Activated T-helper 9 cell treated with anti-CD3 and anti-CD28 coated beads, Interleukin-2, amount 50 U/mL, for 16 hours (primary cell): ENCODE data around the gene CSNK2B.
A peak's percentile ranks its signal among the peaks of the same experiment; 100 is the strongest.

ENCODE experiments used
- DNase-seq: peaks from one replicate; pipeline ENCODE4 v3.0.0-alpha.2; 2020; ENCODE audit warnings: low read depth

CSNK2B gene

DNA sequence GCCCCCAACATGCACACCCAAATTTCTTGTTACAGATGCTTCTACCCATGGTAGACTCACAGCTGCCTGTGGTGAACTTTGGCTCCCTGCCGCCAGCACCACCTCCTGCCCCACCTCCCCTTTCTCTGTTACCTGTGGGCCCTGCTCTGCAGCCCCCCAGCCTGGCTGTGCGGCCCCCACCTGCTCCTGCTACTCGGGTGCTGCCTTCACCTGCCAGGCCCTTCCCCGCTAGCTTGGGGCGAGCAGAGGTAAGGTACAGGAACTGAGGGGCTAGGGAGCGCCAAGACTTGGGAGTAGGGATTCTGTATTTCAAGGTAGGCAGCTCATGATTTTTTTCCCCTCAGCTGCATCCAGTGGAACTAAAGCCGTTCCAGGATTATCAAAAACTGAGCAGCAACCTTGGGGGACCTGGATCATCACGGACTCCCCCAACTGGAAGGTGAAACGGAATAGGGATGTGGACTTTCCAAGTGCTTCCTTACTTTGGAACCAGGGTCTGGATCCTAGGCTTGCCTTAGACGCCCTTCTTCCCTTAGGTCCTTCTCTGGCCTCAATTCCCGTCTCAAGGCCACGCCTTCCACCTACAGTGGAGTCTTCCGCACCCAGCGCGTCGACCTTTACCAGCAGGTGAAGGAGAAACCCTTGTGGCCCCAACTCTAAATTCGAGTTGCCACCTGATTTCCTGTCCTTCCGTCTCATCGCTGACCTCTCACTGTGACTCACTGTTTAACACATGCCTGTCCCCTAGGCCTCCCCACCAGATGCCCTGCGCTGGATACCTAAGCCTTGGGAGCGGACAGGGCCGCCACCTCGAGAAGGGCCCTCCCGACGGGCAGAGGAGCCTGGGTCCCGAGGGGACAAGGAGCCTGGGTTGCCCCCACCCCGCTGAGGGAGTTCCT lies 28.9 kb upstream of the CSNK2B start:
- DNase-seq = no peak

DNA sequence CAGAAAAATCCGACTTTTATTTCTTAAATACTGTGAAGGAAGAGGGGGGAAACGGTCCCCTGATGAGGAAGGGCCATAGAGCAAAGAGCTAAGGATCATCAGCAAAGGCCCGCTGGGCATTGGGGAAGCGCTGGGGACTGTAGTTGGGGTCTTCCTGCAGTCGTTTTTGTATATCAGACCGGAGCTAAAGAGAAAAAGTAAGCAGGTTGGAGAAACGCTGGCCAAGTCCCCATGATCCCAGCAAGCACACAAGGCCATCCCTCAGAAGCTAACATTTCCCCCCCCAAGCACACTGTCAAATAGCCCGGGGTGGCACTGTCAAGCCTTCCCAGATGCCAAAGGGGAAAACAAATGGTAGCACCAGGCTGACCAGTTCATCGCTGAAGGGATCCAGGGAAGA lies 26.8 kb upstream of the CSNK2B start:
- DNase-seq = no peak

GRCh38 chr6:31639449-31639861 lies 26.4 kb upstream of the CSNK2B start:
- no peak for DNase-seq

DNA sequence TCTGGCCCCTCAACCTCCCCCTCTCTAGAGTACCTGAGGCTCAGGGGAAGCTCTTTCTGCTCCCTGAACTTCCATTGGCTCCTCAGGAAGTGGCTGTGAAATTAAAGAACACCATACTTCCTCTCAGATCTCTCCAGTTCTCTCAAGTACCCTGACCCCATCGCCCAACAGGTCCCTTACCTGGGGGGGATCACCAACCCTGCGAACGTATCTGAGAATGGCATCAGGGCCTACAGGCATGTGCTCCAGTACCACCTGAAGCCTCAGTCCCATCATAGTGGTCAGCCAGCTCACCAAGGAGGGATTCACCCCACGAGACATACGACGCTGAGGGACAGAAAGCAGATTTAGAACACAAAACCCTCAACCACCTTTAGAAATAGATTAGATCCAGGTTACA lies 25.3 kb upstream of the CSNK2B start:
- no peak for DNase-seq

- no peak for DNase-seq
These were observed 24.5 kb upstream of the CSNK2B start for GRCh38 chr6:31641370-31641769.

DNA sequence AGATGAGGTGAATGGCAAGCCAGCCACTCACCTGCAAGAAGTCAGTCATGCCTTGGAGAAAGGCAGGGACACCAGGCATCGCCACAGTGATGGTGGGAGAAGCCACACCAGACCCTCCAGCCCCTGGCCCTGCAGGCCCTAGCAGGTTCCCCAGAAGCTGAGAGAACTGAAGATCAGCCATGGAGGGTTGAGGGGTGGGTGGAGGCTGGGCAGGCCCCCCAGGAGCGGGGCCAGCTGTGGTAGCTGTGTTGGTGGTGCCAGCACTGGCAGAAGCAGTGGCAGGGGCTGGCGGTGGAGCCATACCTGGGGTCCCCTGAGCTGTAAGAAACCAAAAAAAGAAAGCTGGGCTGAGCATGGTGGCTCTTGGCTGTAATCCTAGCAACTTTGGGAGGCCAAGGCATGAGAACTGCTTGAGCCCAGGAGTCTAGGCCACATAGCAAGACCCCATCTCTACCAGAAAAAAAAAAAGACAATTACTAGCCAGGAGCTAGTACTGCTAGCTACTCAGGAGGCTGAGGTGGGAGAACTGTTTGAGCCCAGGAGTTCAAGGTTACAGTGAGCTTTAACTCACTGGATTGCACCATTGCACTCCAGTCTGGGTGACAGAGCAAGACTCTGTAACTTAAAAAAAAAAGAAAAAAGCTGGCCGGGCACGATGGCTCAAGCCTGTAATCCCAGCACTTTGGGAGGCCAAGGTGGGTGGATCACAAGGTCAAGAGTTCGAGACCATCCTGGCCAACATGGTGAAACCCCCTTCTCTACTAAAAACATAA lies 22.9 kb upstream of the CSNK2B start:
- DNase-seq = no peak

DNA sequence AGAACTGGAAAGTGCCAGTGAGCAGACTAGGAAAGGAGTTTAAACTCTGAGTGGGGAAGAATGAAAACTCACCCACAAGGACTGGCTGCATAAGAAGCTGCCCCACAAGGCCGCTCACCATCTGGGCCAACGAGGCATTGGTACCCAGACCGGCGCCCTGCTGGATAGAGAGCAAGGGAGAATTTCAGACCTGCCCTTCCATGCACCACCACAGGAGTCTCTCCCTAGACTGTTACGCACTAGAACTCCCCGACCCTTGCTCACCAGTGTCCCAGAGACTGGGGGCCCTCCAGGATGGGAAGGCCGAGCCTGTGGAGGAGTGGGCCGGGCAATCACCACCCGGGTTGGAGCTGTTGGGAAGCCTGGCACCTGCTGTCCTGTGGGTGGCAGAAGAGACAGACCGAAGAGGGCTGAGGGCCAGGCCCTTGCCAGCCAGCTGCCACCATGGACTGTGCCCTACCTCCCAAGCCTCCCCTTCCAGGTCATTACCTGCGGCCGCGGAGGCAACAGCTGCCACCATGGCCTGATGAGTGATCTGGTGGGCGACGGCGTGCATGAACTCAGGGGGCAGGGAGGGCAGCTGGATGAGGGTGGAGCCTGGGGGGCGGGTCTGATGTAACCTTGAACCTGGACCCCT lies 21.9 kb upstream of the CSNK2B start:
- no peak for DNase-seq

- DNase-seq = no peak
These were observed 20.6 kb upstream of the CSNK2B start for GRCh38 chr6:31645325-31645724.

- DNase-seq = no peak
These were observed 14.2 kb upstream of the CSNK2B start for GRCh38 chr6:31651602-31652191.

DNA sequence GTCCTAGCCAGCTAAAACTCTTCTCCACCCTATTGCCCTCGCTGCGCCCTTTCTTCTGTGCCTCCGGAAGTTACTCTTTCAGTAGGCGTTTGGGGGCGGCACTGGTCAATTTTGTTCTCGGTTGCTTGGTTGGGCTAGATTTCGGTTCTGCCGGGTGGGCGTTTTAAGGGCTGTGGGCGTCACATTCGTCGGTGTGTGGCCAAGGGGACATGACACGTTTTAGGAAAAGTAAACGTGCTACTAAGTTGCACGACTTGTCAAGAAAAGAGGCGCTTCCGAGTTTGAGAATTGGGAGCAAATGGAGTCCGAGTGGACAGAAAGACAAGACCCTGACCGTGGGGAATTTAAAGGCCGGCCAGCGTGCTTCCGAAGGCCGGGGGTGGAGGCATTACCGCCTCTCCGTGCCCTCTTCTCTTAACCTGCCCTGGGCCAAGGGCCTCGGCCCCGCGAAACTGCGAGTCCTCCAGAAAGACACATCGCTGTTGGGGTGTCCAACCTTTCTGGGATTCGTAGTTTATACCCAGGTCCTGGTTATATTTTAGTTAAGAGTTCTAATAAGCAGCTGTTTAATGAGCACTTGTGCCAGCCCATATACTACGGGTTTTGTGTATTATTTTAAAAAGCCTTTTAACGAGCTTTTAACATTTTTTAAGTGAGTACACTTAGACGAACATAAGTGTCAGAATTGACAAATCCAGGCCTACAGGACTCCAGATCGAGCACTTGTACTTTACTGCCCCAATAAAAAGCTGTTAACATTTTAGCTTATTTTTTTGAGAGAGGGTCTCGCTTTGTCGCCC lies 12.8 kb upstream of the CSNK2B start:
- peak; percentile 77 for DNase-seq

DNA sequence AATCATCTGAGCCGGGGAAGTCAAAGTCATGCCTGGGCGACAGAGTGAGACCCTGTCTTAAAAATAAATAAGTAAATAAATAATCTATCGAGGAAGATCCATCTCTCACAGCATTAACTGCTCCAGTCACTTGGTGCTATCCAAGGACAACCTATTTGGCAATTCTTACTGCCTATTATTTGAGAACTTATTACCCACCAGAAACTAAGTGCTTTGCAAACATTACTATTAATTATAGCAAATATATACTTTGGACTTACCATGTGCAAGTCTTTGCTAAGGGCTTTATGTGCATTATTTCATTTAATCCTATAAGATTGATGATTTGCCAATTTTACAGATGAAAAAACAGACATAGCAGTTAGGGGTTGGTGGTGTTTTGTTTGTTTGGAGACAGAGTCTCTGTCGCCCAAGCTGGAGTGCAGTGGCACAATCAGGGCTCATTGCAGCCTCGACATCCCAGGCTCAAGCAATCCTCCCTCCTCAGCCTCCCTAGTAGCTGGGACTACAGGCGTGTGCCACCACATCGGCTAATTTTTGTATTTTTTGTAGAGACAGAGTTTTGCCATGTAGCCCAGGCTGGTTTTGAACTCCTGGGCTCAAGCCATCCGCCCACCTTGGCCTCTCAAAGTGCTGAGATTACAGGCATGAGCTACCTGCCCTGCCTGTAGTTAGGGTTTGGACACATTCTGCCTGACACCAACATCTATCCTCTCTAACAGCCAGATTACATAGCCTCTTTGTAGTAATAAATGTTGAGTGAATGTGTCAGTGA lies 11.1 kb upstream of the CSNK2B start:
- no peak for DNase-seq

DNA sequence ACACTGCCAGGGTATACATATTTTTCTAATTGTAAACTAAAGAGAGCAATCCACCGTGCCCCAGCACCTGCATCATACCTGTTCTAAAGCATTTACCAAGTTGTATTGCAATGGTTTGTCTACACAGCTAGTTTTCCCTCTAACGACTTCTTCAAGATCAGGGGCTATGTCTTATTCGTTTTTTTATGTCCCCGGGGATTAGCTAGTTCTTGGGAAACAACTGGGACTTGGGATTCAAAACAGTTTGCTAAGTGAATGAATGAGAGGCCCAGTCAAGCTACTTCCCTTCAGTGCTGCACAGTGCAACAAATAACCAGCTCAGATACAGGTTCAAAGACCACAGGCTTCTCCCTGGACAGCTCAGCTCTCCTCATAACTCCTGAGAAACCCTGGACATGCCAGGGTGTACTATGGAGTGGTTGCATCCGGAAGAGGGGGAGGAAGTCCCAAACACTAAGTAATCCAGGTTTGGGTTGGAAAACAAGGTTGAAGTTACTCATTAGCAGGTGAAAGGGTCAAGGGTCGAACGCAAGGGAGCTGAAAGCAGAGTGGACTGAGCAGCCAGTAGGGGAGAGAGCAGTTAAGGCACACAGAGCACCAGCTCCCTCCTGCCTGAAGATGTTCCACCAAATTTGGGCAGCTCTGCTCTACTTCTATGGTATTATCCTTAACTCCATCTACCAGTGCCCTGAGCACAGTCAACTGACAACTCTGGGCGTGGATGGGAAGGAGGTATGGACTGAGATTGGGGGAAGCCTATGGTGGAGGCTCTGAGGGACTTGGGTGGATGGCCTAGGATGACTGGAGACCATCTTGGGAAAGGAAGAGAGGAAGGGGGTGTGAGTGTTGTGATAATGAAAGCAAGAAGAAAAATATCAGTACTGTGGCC lies 10.3 kb upstream of the CSNK2B start, which contains the start of gene APOM:
APOM (plus strand) TSS at position 546 of the 889 bp plus-strand sequence; CDS start at position 619, 73 bp downstream.
- no peak for DNase-seq

- no peak for DNase-seq
These were observed 8.3 kb upstream of the CSNK2B start for GRCh38 chr6:31657406-31658157.

DNA sequence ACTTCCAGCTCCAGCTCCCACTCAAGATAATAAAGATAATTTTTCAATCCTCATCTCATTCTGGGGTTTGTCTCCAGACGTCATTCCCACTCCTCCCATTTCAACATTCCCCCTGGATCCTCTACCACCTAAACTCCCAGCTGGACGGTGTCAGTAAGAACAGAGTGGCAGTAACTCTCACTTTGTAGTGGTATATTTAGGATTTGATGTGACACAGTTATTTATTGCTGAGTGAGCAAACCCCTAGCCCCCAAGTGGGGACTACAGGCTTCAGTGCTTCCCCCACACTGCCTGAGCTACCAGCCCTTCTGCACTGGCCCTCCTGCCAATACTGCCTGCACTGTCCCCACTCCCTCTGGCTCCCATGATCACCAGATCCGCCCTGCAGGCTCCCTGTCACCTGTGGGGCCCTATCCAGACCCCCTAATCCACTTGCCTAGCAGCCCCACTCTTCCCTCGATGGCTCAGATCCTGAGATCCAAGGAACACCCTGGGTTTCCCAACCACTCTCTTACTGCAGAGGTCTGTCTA lies 7.7 kb upstream of the CSNK2B start:
- no peak for DNase-seq

DNA sequence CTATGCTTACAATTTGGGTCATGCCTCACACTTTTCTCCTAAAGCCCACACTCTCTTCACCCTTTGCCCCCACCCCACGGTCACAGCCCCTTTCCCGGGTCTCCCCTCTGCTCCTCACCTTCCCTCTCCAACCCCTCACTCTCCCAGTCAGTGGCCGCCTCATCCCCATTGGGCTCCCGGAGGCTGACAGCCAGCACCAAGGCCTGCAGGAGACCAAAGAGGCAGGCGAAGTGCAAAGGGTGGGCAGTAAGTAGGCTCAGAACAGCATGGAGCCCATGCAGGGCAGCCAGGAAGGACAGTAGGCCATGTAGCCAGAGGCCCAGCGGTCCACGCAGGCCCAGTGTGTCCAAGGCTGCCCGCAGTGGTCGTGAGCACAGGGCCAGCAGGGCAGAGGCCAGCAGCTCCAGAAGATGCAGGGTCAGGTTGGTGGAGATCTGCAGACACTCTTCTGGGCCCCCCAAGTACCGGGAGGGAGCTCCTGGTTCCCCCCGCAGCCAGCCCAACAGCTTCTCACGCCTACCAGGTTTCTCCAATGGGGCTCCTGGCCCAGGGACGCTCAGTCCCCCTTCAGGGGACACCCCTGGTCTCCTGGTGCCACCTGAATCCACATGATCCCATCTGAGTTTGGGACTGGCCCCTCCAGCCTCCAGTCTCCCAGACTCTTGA lies 6.8 kb upstream of the CSNK2B start:
- DNase-seq = no peak

DNA sequence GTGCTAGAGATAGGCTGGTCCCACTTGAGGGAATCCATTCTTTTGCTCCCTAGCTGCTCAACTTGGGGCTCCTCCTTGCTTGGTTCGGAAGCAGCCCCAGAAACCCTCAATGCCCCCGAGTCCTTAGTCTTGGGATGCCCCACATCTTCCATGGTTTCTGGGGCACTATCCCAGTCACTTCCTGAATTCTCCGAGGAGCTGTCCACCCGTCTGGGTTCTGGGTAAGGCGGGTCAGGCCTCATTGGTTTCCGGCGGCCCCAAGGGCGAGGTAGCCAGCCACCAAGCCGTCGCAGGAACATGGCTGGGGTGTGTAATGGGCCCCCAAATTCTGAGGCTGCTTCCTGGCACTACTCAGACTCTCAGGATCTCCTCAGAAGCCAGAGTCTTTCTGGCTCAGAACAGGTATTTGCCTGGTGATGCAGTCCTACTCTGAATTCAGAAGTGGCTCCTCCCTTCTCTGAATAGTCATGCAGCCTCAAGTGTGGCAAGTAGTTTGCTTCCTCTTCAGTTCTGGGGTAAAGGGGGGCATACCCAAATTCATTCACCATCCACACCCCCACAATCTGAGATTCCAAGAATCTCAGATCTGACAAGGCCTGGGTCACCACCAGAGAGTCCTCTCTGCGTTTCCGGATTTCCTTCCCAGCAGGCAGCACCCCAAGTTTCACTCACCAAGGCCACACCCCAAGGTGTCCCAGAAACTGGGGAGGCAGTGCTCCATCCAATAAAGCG lies 6.1 kb upstream of the CSNK2B start:
- DNase-seq = no peak
